Esophagus squamous epithelium (tissue), 4 donors: Measurements from ENCODE around the gene RAET1E.

ENCODE experiments used
- POLR2A ChIP-seq, 4 donors: fragments of 450-650 bp; IDR thresholded peaks; one replicate each; pipeline ENCODE4 v1.6.1; 2017; ENCODE audit warnings: antibody characterized with exemption in 4 of 4, mild to moderate bottlenecking in 4 of 4, moderate library complexity in 3 of 4
- TF ChIP-seq, protein P1 (sequence below), 6 experiments: fragments of 450-650 bp in 4 of 6; fragments of 200-600 bp in 2 of 6; sonication (generic) in 2 of 6; IDR thresholded peaks; one replicate each; pipeline ENCODE4 v1.5.1; 2016 to 2019; ENCODE audit warnings: antibody characterized with exemption in 6 of 6, mild to moderate bottlenecking in 4 of 6, moderate library complexity in 4 of 6

DNA sequence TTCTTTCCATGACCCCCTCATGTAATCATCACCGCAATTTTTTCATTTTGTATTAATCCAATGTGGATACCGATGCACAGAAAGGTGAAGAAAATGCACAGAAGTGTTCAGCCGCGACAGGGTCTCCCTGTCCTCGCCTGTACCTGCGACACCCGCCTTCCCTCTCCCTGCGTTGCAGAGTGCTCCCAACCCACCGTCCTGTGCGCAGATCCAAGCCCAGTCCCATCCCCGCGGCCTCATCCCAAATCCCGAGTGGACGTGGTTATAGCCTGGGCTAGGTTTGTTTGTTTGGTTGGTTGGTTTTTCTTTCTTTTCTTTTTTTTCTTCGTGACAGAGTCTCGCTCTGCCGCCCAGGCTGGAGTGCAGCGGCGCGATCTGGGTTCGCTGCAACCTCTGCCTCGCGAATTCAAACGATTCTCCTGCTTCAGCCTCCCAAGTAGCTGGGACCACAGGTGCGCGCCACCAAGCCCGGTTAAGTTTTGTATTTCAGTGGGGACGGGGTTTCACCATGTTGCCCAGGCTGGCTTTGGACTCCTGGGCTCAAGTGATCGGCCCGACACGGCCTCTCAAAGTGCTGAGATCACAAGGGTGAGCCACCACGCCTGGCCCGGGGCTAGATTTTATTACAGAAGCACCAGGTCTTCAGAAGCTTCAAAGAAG lies 25.5 kb upstream of the RAET1E start:
- TF ChIP-seq, protein P1, sequence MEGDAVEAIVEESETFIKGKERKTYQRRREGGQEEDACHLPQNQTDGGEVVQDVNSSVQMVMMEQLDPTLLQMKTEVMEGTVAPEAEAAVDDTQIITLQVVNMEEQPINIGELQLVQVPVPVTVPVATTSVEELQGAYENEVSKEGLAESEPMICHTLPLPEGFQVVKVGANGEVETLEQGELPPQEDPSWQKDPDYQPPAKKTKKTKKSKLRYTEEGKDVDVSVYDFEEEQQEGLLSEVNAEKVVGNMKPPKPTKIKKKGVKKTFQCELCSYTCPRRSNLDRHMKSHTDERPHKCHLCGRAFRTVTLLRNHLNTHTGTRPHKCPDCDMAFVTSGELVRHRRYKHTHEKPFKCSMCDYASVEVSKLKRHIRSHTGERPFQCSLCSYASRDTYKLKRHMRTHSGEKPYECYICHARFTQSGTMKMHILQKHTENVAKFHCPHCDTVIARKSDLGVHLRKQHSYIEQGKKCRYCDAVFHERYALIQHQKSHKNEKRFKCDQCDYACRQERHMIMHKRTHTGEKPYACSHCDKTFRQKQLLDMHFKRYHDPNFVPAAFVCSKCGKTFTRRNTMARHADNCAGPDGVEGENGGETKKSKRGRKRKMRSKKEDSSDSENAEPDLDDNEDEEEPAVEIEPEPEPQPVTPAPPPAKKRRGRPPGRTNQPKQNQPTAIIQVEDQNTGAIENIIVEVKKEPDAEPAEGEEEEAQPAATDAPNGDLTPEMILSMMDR (IDR thresholded peaks at IDR 0.05), result no peak
- no peak for TF ChIP-seq POLR2A (IDR thresholded peaks at IDR 0.05)
